HG03378 (cell line): ENCODE results near the gene NPFFR1.
"Not testable (repeated sequence)": the region's sequence is repeated elsewhere in the genome, so short reads cannot be mapped to it uniquely, and the experiment has no call there.

ENCODE experiments used
- ATAC-seq: cut with Tn5 transposase; IDR thresholded peaks from one replicate; pipeline ENCODE4 v1.9.1; 2021; ENCODE audit warnings: mild to moderate bottlenecking, moderate library complexity; ENCODE audit not compliant: unreplicated experiment

The NPFFR1 gene

DNA sequence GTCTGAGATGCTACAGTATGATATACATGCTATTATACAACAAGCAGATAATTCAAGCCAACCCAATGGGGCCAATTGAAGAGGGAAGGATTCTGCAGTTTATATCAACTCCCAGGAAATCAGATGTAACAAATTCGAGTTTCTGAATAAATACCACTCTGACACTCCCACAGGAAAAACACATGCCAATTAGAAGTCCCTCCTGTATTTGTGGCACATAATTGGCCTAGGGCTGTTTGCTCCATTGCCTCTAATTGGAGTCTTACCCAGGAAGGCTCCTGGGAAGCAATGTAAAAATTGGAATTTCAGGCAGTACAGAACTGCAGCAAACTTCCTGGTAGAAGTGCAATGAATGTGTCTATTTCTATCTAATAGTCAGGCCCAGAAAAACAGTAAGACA lies 55.3 kb downstream of the NPFFR1 start:
- no peak for ATAC-seq

DNA sequence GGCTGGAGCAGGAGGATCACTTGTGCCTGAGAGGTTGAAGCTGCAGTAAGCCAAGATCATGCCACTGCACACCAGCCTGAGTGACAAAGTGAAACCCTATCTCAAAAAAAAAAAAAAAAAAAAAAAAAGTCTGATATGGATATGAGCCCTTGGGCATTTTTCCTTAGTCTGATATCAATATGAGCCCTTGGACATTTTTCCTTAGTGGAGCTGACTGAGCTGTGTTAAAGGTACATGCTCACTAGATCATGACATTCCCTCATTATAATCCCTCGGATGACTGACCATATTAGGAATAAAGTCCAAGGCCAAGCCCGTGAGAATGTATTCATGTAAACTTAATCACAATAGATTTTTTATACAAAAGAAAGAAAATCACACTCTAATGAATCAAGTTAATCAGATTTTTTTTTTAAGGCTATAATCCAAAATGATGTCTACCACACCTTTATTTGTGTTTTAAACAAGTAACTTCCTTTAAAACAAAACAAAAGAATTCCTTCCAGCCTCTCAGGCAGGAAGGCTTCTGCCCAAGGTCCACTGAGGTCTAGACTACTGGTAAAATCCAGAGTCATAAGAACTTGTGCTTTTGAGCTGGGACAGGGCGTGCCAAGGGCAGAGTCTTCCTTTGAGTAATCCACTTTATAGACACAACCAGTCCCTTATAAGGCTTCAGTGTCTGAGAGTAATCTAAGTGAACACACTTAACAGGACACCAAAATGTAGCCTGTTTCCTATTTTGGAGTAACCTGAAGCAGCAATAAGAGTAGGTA lies 56.1 kb downstream of the NPFFR1 start:
- ATAC-seq = no peak

DNA sequence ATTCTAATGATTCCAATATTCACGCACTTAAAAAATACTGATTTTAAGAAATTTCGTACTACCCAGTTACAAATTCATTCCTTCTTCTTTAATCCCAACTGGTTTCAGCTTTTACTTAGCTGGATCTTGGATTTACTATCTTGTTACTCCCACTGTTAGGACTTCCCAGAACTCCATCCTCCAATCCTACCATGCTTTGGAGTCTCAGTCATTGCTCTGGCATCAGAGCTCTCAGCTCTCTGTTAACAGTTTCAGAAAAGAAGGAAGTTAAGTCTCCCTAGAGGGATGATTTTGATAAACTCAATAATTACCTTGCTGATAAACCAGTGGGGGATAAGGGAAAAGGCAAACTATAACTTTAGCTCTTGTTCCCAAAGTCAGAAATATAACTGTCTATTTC lies 60.1 kb downstream of the NPFFR1 start:
- no peak for ATAC-seq

DNA sequence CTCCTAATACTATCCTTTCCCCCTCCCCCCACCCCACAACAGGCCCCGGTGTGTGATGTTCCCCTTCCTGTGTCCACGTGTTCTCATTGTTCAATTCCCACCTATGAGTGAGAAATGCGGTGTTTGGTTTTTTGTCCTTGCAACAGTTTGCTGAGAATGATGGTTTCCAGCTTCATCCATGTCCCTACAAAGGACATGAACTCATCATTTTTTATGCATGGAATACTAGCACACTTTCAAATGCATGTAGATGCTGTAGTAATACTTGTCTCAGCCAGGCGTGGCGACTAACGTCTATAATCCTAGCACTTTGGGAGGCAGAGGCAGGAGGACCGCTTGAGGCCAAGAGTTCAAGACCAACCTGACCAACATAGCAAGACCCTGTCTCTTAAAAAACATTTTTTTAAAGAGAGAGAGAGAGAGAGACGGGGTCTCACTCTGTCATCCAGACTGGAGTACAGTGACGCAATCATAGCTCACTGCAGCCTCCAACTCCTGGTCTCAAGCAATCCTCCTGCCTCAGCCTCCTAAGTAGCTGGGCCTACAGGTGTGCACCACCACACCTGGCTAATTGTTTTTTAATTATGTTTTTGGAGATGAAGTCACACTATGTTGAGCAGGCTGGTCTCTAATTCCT lies 60.9 kb downstream of the NPFFR1 start:
- ATAC-seq = not testable (repeated sequence)

DNA sequence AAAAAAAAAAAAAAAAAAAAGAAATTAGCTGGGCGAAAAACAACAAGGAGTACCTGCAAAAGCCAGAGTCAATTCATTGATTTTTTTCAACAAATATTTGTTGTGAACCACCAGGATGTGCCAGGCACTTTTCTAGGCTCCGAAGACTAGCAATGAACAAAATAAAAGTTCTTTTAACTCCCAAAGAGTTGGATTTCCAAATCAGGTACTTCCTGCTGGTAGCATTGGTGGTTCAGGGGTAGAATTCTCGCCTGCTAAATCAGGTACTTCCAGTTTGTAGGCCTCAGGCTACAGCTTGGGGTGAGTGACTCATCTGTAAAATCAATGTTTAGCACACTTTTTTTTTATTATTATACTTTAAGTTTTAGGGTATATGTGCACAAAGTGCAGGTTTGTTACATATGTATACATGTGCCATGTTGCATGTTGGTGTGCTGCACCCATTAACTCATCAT lies 61.4 kb downstream of the NPFFR1 start:
- no peak for ATAC-seq

DNA sequence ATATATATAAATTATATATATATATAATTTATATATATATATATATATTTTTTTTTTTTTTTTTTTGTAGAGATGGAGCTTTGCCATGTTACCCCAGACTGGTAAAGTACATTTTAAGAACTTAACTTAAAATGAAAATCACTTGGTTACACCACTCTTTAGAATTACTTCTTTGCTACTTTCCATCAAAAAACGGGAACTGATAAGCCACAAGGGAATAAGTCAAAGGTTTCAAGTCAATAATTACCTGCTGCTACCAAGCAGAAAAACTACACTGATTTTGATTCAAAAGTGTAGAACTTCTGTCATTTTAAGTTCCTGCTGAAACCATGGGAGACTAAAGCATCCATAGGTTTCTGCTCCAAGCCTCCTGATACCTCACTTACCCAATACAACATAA lies 62.8 kb downstream of the NPFFR1 start:
- ATAC-seq = peak; percentile 25

DNA sequence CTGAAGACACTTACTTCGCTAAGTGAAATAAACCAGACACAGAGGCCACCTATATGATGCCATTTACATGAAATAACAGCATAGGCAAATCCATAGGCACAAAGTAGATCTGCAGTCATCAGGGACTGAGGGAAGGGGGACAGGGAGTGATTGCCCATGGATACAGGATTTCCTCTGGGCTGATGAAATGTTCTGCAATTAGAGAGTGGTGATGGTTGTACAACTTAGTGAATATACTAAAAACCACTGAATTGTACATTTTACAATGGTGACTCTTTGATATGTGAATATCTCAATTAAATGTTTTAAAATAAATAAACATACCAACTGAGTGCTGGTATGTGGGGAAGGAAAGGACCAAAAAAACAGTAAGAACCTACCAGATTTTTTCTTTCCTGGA lies 70.9 kb downstream of the NPFFR1 start:
- ATAC-seq = no peak

DNA sequence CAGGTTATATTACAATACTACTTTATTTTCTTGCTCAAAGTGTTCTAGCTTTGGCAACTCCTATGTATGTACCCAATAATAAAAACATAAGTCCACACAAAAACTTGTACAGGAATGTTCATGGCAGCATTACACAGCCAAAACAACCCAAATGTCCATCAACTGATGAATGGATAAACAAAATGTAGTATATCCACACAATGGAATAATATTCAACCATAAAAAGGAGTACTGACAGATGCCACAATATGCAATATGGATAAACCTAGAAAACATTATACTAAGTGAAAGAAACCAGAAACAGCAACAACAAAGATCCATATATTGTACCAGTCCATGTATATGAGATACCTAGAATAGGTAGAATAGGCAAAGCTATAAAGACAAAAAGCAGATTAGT lies 71.5 kb downstream of the NPFFR1 start:
- no peak for ATAC-seq

DNA sequence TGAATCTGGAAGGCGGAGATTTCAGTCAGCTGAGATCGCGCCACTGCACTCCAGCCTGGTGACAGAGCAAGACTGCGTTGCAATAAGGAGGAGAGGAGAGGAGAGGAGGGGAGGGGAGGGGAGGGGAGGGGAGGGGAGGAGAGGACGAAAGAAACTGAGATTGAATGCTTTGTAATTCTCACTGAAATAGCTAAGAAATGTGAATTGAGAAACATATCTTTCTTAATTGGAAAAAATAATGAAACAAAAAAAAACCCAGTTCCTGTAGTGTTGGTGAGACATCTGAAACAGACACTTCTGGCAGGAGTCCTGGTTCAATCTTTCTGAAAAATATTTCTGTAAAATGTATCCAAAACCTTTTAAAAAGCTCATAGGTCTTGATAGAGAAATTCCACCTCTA lies 77.0 kb downstream of the NPFFR1 start:
- no peak for ATAC-seq

DNA sequence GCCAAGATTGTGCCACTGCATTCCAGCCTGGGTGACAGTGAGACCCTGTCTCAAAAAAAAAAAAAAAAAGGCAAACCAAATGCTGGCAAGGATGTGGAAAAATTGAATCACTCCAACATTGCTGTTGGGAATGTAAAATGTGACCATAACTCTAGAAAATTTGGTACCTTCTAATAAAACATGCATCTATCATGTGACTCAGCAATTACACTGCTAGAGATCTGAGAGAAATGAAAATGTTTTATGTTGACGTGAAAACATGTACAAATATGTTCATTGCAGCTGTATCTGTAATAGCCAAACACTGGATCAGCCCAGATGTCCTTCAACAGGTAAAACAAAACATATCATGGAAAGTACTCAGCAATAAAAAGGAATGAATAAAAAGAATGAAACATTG lies 82.7 kb downstream of the NPFFR1 start:
- no peak for ATAC-seq

DNA sequence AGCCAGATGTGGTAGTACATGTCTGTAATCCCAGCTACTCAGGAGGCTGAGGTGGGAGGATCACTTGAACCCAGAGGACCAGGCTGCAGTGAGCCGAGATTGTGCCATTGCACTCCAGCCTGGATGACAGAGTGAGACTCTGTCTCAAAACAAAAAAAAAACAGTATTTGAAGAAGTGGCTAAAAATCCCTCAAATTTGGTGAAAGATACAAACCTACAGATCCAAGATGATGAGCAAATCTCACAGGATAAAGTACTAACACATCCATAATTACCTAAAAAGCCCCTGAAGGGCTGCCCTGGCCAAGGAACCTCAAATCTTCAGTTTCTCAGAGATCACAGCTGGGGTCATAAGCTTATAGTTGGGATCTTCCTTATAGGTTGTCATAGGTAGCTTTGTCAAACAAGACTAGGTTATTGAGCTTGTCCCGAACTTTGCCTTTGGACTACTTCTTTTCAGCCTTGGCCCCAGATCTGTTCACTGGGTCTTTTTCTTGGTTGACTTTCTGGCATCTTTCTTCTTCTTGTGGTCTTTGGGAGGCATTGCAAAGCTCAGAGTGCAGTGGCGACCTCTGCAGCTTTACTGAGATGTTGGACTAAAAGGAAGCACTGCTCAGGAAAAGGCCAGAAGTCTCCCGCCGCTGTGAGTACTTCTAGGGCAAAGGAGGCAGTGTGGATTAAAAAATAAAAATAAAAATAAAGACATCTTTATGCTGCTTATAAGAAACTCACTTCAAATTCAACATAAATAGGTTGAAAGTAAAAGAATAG lies 84.9 kb downstream of the NPFFR1 start:
- ATAC-seq = no peak
